GM23338 (cell line): ENCODE data around the gene BCAS1. TPM values are rescaled to one million over a fixed set of nuclear protein-coding genes. Genes with fewer than 3 reads are reported as not detected.

ENCODE experiments used
- ATAC-seq: fragments of 200-7000 bp; cut with Tn5 transposase; 3 replicates; pipeline ENCODE4 v1.9.1; 2020
- DNase-seq: peaks from one replicate; pipeline ENCODE4 v3.0.0-alpha.2; 2015; ENCODE audit warnings: low spot score
- H2AFZ ChIP-seq: fragments of 200-600 bp; sonication (generic); 2 replicates; pipeline ENCODE4 v1.8.0; 2016; ENCODE audit warnings: antibody characterized with exemption, mild to moderate bottlenecking, moderate library complexity
- H3F3A ChIP-seq: fragments of 200-600 bp; sonication (generic); replicated peaks from 2 replicates; pipeline ENCODE4 v1.8.0; 2017; ENCODE audit warnings: antibody characterized with exemption, mixed run types, low read depth
- H3K27ac ChIP-seq: fragments of 200-600 bp; sonication (generic); 2 replicates; pipeline ENCODE4 v1.6.1; 2016; ENCODE audit warnings: low read depth
- H3K27me3 ChIP-seq: fragments of 200-600 bp; sonication (generic); 2 replicates; pipeline ENCODE4 v1.8.0; 2016; ENCODE audit warnings: mild to moderate bottlenecking, mixed run types, moderate library complexity; ENCODE audit not compliant: insufficient read depth
- H3K36me3 ChIP-seq: fragments of 200-600 bp; sonication (generic); 2 replicates; pipeline ENCODE4 v1.8.0; 2016; ENCODE audit warnings: mild to moderate bottlenecking; ENCODE audit not compliant: insufficient read depth
- H3K4me1 ChIP-seq: fragments of 200-600 bp; sonication (generic); 2 replicates; pipeline ENCODE4 v1.8.0; 2016; ENCODE audit warnings: mild to moderate bottlenecking, moderate library complexity; ENCODE audit not compliant: insufficient read depth
- H3K4me2 ChIP-seq: fragments of 200-600 bp; sonication (generic); 2 replicates; pipeline ENCODE4 v1.7.1; 2017; ENCODE audit warnings: mixed run types
- H3K4me3 ChIP-seq: fragments of 200-600 bp; sonication (generic); 2 replicates; pipeline ENCODE4 v1.6.1; 2016; ENCODE audit warnings: mixed run types
- H3K79me2 ChIP-seq: fragments of 200-600 bp; sonication (generic); replicated peaks from 2 replicates; pipeline ENCODE4 v1.8.0; 2017; ENCODE audit warnings: mild to moderate bottlenecking; ENCODE audit not compliant: insufficient read depth
- H3K9me2 ChIP-seq: fragments of 200-600 bp; sonication (generic); 2 replicates; pipeline ENCODE4 v1.8.0; 2017; ENCODE audit not compliant: insufficient read depth
- H4K20me1 ChIP-seq: fragments of 200-600 bp; sonication (generic); replicated peaks from 2 replicates; pipeline ENCODE4 v1.8.0; 2017; ENCODE audit warnings: mild to moderate bottlenecking; ENCODE audit not compliant: insufficient read depth
- H3K27ac Mint-ChIP-seq: 2 replicates; pipeline ENCODE4 v1.8.0; 2020; ENCODE audit warnings: inconsistent platforms, mild to moderate bottlenecking, moderate library complexity, mixed read lengths
- H3K27me3 Mint-ChIP-seq: 3 replicates; pipeline ENCODE4 v1.8.0; 2022; ENCODE audit warnings: low read depth, mild to moderate bottlenecking, moderate library complexity, mixed read lengths, inconsistent platforms; ENCODE audit not compliant: insufficient read depth, poor library complexity
- H3K36me3 Mint-ChIP-seq: 3 replicates; pipeline ENCODE4 v1.8.0; 2021; ENCODE audit warnings: low read depth, mild to moderate bottlenecking, inconsistent platforms, moderate library complexity, mixed read lengths
- H3K4me1 Mint-ChIP-seq: 3 replicates; pipeline ENCODE4 v1.8.0; 2020; ENCODE audit warnings: mild to moderate bottlenecking, inconsistent platforms, mixed read lengths
- H3K4me3 Mint-ChIP-seq: 3 replicates; pipeline ENCODE4 v1.8.0; 2021; ENCODE audit warnings: moderate library complexity, mild to moderate bottlenecking, inconsistent platforms, mixed read lengths
- H3K9me3 Mint-ChIP-seq: 3 replicates; pipeline ENCODE4 v1.8.0; 2020; ENCODE audit warnings: moderate library complexity, mild to moderate bottlenecking, inconsistent platforms, mixed read lengths
- CREB1 ChIP-seq: fragments of 250-450 bp; sonication (Bioruptor Pico); IDR thresholded peaks from 2 replicates; pipeline ENCODE4 v1.5.0; 2020; ENCODE audit warnings: low read depth, mild to moderate bottlenecking, moderate library complexity
- ETS1 ChIP-seq: IDR thresholded peaks from 2 replicates; pipeline ENCODE4 v1.6.1; 2016; ENCODE audit warnings: antibody characterized with exemption
- EZH2 ChIP-seq: fragments of 200-600 bp; sonication (generic); IDR thresholded peaks from one replicate; pipeline ENCODE4 v1.8.0; 2017; ENCODE audit warnings: antibody characterized with exemption, mild to moderate bottlenecking, low read depth; ENCODE audit not compliant: unreplicated experiment
- EZH2phosphoT487 ChIP-seq: fragments of 200-600 bp; sonication (generic); IDR thresholded peaks from one replicate; pipeline ENCODE4 v1.8.1; 2018; ENCODE audit warnings: antibody characterized with exemption; ENCODE audit not compliant: unreplicated experiment
- JUNB ChIP-seq: IDR thresholded peaks from one replicate; pipeline ENCODE4 v1.6.1; 2016; ENCODE audit warnings: antibody characterized with exemption; ENCODE audit not compliant: unreplicated experiment
- NANOG ChIP-seq: IDR thresholded peaks from 2 replicates; pipeline ENCODE4 v1.6.1; 2016; ENCODE audit warnings: antibody characterized with exemption, borderline replicate concordance
- POLR2AphosphoS5 ChIP-seq: IDR thresholded peaks from 2 replicates; pipeline ENCODE4 v1.6.1; 2016; ENCODE audit warnings: antibody characterized with exemption, low read depth
- STAT1 ChIP-seq: IDR thresholded peaks from one replicate; pipeline ENCODE4 v1.6.1; 2016; ENCODE audit warnings: antibody characterized with exemption; ENCODE audit not compliant: unreplicated experiment
- ZNF114 ChIP-seq: fragments of 250-450 bp; sonication (Bioruptor Pico); IDR thresholded peaks from 2 replicates; pipeline ENCODE4 v1.5.0; 2020; ENCODE audit warnings: mild to moderate bottlenecking, moderate library complexity
- ZNF331 ChIP-seq: fragments of 250-450 bp; sonication (Bioruptor Pico); IDR thresholded peaks from 2 replicates; pipeline ENCODE4 v1.5.0; 2020; ENCODE audit warnings: low read depth, mild to moderate bottlenecking, moderate library complexity
- polyA plus RNA-seq: library from polyadenylated mRNA; unstranded; fragments of >200 nt; fragmentation: Nextera tagmentation; extraction: Ambion mirVana; gene quantifications from 2 replicates; pipeline ENCODE4 v1.2.1, GENCODE V29; 2016
- total RNA-seq: library from RNA; depleted of rRNA; stranded (reverse); fragments of >200 nt; shearing (Covaris generic); gene quantifications from 2 replicates; pipeline ENCODE4 v1.2.3, GENCODE V29; 2014
- TF ChIP-seq, protein P1 (sequence below): IDR thresholded peaks from one replicate; pipeline ENCODE4 v1.6.1; 2018; ENCODE audit warnings: antibody characterized with exemption; ENCODE audit not compliant: unreplicated experiment
- TF ChIP-seq, protein P2 (sequence below), 2 experiments: fragments of 200-600 bp in 1 of 2; sonication (generic) in 1 of 2; conservative IDR thresholded peaks; 2 replicates each; pipeline versions ENCODE4 v1.5.1 to v1.6.1; 2016 to 2017; ENCODE audit warnings: antibody characterized with exemption in 2 of 2, low read depth in 2 of 2, mild to moderate bottlenecking in 2 of 2, moderate library complexity in 1 of 2
- TF ChIP-seq, protein P3 (sequence below): fragments of 250-450 bp; sonication (Bioruptor Pico); IDR thresholded peaks from 2 replicates; pipeline ENCODE4 v1.5.0; 2020; ENCODE audit warnings: mild to moderate bottlenecking, moderate library complexity

BCAS1 gene
- total and polyA plus RNA-seq, 2 experiments from 2014 or later = 0.17 to 0.19 TPM

- ATAC-seq = no peak
Measured at GRCh38 chr20:54082100-54082499, 11.7 kb upstream of the BCAS1 start.

More at GRCh38 chr20:54082100-54082499, 11.7 kb upstream of the BCAS1 start:
- Mint-ChIP-seq H3K4me1 (no peaks in the 10 kb centered on the region), H3K27ac (no peak overlapping the region), H3K36me3 (no peaks in the 10 kb centered on the region), H3K9me3 (no peaks in the 10 kb centered on the region), H3K4me3 (no peak overlapping the region), H3K27me3 (no peaks in the 10 kb centered on the region)
- H2AFZ ChIP-seq = no peak overlapping the region
- no peaks in the 10 kb centered on the region for H3K27me3 ChIP-seq
- H4K20me1 ChIP-seq = no peaks in the 10 kb centered on the region
- no peaks in the 10 kb centered on the region for H3F3A ChIP-seq
- no peak overlapping the region for H3K4me3 ChIP-seq
- no peak overlapping the region for H3K27ac ChIP-seq
- H3K9me2 ChIP-seq = no peaks in the 10 kb centered on the region
- no peak for DNase-seq
- no peaks in the 10 kb centered on the region for H3K79me2 ChIP-seq
- no peaks in the 10 kb centered on the region for H3K36me3 ChIP-seq
- TF ChIP-seq, protein P1, sequence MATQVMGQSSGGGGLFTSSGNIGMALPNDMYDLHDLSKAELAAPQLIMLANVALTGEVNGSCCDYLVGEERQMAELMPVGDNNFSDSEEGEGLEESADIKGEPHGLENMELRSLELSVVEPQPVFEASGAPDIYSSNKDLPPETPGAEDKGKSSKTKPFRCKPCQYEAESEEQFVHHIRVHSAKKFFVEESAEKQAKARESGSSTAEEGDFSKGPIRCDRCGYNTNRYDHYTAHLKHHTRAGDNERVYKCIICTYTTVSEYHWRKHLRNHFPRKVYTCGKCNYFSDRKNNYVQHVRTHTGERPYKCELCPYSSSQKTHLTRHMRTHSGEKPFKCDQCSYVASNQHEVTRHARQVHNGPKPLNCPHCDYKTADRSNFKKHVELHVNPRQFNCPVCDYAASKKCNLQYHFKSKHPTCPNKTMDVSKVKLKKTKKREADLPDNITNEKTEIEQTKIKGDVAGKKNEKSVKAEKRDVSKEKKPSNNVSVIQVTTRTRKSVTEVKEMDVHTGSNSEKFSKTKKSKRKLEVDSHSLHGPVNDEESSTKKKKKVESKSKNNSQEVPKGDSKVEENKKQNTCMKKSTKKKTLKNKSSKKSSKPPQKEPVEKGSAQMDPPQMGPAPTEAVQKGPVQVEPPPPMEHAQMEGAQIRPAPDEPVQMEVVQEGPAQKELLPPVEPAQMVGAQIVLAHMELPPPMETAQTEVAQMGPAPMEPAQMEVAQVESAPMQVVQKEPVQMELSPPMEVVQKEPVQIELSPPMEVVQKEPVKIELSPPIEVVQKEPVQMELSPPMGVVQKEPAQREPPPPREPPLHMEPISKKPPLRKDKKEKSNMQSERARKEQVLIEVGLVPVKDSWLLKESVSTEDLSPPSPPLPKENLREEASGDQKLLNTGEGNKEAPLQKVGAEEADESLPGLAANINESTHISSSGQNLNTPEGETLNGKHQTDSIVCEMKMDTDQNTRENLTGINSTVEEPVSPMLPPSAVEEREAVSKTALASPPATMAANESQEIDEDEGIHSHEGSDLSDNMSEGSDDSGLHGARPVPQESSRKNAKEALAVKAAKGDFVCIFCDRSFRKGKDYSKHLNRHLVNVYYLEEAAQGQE = no peak
- TF ChIP-seq ETS1 (no peak), NANOG (no peak), ZNF114 (CRISPR knock-in tag) (no peak), ZNF331 (CRISPR knock-in tag) (no peak), EZH2 (no peak), EZH2phosphoT487 (no peak), CREB1 (CRISPR knock-in tag) (no peak), POLR2AphosphoS5 (no peak), STAT1 (no peak), JUNB (no peak)
- TF ChIP-seq, protein P2, sequence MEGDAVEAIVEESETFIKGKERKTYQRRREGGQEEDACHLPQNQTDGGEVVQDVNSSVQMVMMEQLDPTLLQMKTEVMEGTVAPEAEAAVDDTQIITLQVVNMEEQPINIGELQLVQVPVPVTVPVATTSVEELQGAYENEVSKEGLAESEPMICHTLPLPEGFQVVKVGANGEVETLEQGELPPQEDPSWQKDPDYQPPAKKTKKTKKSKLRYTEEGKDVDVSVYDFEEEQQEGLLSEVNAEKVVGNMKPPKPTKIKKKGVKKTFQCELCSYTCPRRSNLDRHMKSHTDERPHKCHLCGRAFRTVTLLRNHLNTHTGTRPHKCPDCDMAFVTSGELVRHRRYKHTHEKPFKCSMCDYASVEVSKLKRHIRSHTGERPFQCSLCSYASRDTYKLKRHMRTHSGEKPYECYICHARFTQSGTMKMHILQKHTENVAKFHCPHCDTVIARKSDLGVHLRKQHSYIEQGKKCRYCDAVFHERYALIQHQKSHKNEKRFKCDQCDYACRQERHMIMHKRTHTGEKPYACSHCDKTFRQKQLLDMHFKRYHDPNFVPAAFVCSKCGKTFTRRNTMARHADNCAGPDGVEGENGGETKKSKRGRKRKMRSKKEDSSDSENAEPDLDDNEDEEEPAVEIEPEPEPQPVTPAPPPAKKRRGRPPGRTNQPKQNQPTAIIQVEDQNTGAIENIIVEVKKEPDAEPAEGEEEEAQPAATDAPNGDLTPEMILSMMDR (conservative IDR thresholded peaks at IDR 0.05; ENCODE audit: low read depth in 2 of 2) = no peak
- TF ChIP-seq, protein P3, sequence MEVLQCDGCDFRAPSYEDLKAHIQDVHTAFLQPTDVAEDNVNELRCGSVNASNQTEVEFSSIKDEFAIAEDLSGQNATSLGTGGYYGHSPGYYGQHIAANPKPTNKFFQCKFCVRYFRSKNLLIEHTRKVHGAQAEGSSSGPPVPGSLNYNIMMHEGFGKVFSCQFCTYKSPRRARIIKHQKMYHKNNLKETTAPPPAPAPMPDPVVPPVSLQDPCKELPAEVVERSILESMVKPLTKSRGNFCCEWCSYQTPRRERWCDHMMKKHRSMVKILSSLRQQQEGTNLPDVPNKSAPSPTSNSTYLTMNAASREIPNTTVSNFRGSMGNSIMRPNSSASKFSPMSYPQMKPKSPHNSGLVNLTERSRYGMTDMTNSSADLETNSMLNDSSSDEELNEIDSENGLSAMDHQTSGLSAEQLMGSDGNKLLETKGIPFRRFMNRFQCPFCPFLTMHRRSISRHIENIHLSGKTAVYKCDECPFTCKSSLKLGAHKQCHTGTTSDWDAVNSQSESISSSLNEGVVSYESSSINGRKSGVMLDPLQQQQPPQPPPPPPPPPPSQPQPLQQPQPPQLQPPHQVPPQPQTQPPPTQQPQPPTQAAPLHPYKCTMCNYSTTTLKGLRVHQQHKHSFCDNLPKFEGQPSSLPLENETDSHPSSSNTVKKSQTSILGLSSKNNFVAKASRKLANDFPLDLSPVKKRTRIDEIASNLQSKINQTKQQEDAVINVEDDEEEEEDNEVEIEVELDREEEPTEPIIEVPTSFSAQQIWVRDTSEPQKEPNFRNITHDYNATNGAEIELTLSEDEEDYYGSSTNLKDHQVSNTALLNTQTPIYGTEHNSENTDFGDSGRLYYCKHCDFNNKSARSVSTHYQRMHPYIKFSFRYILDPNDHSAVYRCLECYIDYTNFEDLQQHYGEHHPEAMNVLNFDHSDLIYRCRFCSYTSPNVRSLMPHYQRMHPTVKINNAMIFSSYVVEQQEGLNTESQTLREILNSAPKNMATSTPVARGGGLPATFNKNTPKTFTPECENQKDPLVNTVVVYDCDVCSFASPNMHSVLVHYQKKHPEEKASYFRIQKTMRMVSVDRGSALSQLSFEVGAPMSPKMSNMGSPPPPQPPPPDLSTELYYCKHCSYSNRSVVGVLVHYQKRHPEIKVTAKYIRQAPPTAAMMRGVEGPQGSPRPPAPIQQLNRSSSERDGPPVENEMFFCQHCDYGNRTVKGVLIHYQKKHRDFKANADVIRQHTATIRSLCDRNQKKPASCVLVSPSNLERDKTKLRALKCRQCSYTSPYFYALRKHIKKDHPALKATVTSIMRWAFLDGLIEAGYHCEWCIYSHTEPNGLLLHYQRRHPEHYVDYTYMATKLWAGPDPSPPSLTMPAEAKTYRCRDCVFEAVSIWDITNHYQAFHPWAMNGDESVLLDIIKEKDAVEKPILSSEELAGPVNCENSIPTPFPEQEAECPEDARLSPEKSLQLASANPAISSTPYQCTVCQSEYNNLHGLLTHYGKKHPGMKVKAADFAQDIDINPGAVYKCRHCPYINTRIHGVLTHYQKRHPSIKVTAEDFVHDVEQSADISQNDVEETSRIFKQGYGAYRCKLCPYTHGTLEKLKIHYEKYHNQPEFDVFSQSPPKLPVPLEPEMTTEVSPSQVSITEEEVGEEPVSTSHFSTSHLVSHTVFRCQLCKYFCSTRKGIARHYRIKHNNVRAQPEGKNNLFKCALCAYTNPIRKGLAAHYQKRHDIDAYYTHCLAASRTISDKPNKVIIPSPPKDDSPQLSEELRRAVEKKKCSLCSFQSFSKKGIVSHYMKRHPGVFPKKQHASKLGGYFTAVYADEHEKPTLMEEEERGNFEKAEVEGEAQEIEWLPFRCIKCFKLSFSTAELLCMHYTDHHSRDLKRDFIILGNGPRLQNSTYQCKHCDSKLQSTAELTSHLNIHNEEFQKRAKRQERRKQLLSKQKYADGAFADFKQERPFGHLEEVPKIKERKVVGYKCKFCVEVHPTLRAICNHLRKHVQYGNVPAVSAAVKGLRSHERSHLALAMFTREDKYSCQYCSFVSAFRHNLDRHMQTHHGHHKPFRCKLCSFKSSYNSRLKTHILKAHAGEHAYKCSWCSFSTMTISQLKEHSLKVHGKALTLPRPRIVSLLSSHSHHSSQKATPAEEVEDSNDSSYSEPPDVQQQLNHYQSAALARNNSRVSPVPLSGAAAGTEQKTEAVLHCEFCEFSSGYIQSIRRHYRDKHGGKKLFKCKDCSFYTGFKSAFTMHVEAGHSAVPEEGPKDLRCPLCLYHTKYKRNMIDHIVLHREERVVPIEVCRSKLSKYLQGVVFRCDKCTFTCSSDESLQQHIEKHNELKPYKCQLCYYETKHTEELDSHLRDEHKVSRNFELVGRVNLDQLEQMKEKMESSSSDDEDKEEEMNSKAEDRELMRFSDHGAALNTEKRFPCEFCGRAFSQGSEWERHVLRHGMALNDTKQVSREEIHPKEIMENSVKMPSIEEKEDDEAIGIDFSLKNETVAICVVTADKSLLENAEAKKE (CRISPR knock-in tag) = no peak
- H3K4me1 ChIP-seq = no peaks in the 10 kb centered on the region
- no peak overlapping the region for H3K4me2 ChIP-seq
